NCI-H2171 (cell line): ENCODE data around the gene SPECC1.
"Not testable (repeated sequence)": the region's sequence is repeated elsewhere in the genome, so short reads cannot be mapped to it uniquely, and the experiment has no call there.

Experiments
- DNase-seq: peaks from one replicate; lab custom pipeline; 2025; lab: John Stamatoyannopoulos, UW

Gene SPECC1

DNA sequence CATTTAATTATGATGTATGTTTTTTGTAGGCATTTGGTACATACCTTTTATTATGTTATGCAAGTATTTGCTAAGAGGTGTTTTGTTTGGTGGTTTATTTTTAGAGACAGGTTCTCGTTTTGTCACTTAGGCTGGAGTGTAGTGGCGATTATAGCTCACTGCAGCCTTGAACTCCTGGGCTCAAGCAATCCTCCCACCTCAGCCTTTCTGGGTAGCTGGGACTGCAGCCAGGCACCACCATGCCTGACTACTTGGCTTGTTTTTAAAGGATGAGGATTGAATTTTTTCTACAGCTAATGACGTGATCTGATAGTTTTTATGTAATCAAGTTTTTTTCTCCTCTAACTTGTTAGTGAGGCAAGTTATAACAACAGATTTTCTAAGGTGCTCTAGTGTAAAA, 199.6 kb downstream of the SPECC1 start:
- DNase-seq, result no peak

DNA sequence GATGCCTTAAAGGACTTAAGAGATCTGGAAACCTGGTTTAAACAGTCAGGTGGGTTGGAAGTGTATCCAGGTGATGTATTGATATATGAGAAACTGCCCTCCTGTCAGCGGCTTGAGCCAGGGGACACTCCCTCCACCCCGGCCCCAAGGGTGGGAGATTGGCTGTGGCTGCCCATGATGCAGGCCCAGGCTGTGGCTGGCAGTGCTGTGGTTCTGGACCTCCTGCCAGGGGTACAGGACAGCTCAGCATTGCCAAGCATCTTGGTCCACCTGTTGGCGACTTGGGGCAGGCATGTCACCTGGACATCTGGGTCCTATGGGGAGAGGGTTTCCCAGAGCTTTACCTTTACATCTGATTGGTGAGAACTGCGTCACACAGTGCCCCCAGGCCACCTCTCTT, 201.0 kb downstream of the SPECC1 start:
- DNase-seq, result no peak

GRCh38 chr17:20210614-20211013, 201.5 kb downstream of the SPECC1 start:
- no peak for DNase-seq

- no peak for DNase-seq
Measured at GRCh38 chr17:20211246-20211645, 202.1 kb downstream of the SPECC1 start.

- DNase-seq, result no peak
Measured at GRCh38 chr17:20213449-20213848, 204.3 kb downstream of the SPECC1 start.

DNA sequence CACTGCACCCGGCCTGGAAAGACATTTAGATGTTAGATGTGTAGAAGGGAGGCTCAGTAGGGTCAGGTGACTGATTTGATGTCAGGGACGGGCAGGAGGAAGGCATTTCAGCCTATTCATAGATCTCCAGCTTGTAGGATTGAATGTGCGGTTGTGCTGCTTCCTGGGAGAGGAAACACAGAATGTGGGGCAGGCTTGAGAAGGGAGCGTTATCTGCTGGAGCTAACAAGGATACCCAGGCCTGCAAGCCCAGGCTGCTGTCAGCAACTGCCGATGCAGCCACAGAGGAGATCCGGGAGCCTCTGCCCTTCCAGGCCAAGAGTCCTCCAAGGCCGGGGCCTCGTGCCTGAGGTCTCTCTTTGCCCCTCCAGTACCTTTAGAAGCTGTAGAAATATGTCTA, 205.6 kb downstream of the SPECC1 start:
- no peak for DNase-seq

DNA sequence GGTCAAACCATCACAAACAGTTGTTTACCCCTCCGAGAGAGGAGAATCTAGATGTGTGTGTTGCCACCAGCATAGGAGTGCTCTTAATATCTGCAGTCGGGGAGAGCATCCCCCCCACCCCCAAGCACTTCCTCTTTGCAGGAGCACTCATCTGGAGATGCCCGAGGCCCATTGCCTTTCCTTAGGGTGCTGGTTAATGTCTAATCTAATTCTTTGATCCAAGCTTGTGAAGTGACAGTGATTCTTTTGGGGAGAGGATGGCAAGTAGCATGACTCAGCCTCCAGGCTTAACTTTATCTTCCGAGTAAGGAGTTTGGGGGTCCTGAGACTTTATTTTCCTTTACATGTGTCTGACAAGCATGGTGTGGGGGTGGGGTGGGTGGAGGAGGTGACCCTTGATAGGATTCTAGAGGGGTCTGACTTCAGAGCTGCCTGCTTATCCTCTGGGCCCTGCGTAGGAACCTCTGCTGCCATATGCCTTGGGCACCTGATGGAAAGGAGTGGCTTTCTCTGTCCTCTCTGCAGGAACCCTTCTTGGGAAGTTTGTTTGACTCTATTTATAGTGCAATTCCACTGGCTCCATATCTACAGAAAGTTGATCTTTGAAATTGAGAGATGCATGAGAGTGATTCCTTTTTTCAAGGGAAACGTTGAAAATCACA, 207.1 kb downstream of the SPECC1 start:
- no peak for DNase-seq

GRCh38 chr17:20216853-20217252, 207.7 kb downstream of the SPECC1 start:
- no peak for DNase-seq

- DNase-seq, result no peak
Measured at GRCh38 chr17:20217677-20218076, 208.5 kb downstream of the SPECC1 start.

- DNase-seq, result no peak
Measured at GRCh38 chr17:20218272-20218671, 209.1 kb downstream of the SPECC1 start.

DNA sequence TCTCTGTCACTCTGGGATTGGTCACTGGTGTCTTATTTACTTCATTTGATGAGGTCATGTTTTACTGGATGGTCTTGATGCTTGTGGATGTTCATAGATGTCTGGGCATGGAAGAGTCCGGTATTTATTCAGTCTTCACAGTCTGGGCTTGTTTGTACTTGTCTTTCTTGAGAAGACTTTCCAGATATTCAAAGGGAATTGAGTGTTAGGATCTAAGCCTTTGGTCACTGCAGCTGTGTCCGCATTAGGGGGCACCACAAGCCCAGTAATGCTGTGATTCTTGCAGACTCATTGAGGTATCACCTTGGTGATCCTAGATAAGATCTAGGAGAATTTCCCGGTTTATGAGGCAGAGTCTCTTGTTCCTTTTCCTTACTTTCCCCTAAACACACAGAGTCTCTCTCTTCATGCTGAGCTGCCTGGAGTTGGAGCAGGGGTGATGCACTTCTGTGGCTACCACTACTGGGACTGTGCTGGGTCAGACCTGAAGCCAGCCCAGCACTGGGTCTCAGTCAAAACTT, 214.7 kb downstream of the SPECC1 start:
- DNase-seq, result no peak

DNA sequence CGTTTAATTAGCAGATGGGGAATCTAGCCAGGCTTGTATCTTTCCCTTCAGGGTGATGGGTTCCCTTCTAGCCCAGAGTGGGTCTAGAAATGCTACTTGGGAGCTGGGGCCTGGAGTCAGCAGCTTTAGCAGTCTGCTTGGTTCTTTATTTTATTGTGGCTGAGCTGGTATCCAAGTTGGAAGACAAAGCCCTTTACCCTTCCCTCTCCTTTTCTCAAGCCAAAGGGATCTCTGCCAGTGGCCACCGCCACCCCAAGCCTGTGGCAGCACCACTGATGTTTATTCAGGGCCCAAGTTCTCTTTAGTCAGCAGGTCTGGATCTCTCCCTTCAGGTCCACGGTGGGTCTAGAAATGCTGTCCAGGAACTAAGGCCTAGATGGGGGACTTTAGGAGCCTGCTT, 215.2 kb downstream of the SPECC1 start:
- DNase-seq, result no peak

DNA sequence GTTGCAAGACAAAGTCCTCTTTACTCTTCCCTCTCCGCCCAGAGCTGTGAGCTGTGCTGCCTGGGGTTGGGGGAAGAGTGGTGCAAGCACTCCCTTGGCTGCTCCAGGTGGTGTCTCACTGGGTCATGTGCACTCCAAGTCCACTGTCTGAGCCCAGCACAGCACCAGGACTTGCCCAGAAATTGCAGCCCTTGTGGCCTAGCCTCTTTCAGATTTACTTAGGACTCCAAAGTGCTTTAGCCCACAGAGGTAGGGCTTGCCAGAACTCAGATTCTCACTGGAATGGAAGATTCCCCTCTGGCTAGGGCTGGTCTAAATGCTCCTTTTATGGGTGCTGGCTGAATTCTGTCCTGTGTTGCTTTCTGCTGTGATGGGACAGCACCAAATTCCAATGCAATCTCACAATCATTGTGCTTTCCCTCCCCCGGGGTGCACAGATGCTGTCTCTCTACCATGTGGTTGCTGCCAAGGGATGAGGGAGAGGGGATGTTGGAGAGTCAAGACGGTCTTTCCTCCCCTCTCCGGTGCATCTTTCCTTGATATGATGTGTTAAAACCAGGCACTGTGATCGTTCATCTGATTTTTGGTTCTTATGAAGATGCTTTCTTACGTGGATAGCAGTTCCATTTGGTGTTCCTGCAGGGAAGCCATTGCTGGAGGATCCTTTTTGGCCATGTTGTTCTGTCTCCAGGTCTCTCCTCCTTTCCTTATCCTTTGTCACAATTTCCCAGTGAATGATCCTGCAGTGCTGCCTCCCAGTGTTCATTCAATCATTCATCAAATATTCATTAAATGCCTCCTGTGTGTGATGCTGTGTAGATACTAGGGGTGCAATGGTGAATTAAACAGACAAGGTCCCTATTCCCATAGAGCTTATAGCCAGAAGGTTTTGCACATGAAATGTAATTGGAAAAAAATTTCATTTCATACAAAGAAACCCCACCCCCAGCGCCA, 216.3 kb downstream of the SPECC1 start:
- DNase-seq, result no peak

DNA sequence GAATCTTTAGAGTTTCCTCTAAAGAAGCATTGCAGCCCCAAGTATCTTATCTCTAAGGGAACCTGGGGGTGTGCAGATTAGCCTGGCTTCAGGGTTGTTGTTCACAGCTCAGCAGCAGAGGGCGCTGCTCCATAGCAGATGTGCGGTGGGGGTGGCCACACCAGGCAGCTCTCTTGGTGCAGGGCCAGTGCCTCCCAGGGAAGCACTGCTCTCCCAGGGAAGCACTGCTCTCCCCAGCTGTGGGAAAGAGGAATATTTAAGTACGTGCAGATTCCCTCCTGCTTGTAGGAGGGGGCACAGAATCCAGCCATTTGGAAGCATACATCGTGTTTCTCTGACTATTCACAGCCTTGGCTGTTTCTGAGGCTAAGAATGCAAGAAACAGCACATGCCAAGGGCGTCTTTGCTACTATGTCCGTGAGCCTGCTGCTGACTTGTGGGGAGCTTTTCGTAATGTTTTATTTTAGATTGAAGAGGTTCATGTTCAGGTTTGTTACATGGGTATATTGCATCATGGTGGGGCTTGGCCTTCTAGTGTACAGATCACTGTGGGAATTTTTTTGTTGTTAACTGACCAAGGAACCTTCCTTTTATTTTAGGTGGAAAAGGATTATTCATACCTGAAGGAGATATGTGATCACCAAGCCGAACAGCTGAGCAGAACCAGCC, 217.8 kb downstream of the SPECC1 start:
- DNase-seq, result peak; percentile 52

GRCh38 chr17:20227720-20228370, 218.7 kb downstream of the SPECC1 start:
- not testable (repeated sequence) for DNase-seq

DNA sequence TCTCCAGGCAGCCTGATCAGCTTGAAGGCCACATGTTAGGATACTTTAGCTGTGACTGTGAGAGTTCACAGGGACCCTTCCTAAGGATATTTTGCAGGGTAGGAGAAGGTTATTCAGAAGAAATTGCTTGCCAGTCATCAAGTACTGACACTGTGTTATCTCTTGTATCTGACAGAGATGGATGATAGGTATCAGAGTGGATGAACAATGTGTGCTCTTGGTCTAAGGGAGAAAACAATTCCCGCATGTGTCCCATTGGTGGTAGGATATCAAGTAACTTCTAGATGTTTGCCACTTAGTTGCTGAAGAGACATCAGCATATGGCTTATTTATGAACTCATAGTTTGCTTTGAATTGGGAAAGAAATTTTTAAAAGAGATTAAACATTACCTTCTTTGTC, 219.3 kb downstream of the SPECC1 start:
- DNase-seq, result no peak

DNA sequence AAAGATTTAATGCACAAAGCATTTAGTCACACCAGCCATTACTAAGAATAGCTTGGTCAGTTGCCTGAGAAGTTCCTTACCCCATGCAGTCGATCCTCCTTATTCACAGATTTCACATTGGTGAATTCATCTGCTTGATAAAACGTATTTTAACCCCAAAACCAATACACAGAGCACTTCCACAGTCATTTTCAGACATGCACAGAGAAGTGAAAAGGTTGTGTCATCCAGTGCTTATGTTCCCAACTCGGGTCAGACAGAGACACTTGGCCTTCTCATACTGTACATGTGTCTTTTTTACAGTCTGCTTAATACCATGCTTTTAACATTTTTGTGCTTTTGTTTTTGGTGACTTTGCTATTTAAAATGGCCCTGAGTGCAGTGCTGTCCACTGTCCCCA, 219.7 kb downstream of the SPECC1 start:
- no peak for DNase-seq

DNA sequence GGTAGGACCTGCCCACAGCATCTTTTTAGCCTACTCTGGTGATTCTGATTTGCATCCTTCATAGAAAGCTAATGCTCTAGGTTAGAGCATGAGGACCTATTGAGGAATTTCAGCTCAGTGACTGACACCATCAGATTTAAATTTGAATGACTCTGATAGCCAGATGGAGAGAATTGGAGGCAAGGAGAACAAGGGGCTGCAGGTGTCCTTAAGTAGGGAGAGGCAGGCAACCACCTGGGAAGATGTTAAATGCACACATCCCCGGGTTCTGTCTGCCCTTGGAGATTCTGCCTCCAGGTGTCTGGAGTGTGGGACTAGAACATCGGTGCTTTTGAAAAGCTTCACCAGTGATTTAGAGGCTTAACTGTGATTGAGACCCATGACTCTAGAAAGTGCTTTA, 221.8 kb downstream of the SPECC1 start:
- DNase-seq, result no peak

- DNase-seq, result no peak
Measured at GRCh38 chr17:20232611-20233010, 223.5 kb downstream of the SPECC1 start.

- DNase-seq, result no peak
Measured at GRCh38 chr17:20234276-20234675, 225.1 kb downstream of the SPECC1 start.

DNA sequence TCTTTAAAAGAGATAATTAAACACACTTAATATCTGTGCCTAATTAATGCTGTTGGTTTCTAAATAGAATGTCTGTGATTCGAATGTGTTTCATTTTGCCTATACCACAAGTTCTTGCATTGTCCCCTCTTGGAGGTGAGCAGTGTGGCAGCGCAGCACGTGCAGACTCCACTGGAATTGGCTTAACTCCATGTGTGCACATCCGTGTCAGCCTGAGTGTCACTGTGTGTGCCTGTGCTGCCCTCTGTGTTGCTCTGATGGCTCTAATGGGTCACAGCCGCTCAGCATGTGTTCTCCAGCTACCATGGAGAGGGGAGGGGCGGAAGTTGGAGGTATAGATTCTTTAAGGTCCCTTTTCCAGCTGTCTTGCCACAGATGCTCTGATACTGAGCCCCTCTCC, 226.6 kb downstream of the SPECC1 start:
- no peak for DNase-seq

DNA sequence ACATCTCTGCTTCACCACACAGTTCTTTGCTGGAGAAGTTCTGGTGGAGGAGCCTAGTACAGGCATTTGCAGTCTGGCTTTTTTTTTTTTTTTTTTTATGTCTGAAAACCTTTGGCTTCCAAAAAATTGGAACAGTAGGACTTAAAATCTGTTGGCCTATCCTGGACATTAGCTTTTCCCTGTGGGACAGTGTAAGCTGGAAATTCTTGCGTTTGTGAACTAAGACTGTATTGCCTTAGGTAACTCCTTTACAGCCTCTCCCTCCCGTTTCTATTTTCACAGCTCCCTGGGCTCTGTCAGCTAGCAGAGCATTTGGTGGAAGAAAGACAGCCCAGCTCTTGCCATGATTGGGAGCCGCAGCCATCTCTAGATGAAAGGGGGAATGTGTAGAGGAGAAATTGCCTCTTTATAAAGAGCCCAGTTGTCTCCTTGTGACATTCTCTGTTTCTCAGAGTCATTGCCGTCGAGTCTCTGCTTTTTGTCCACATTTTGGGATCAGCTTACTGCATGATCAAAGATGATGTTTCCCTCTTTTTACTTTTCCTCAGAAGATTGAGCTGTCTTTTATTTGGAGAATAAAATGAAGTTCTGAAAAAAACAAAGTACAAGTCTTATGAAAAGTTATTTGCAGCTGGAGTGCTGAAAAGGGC, 227.5 kb downstream of the SPECC1 start:
- DNase-seq, result no peak
